Measurements from ENCODE around the gene MAFG. TPM values are rescaled to one million over a fixed set of nuclear protein-coding genes. Genes with fewer than 3 reads are reported as not detected.
A peak's percentile ranks its signal among the peaks of the same experiment; 100 is the strongest.

MAFG gene
- polyA plus RNA-seq, 1 donor (not counting 4 experiments of a cell fraction or from before 2014, with no cell fraction given), result 8.3 TPM

DNA sequence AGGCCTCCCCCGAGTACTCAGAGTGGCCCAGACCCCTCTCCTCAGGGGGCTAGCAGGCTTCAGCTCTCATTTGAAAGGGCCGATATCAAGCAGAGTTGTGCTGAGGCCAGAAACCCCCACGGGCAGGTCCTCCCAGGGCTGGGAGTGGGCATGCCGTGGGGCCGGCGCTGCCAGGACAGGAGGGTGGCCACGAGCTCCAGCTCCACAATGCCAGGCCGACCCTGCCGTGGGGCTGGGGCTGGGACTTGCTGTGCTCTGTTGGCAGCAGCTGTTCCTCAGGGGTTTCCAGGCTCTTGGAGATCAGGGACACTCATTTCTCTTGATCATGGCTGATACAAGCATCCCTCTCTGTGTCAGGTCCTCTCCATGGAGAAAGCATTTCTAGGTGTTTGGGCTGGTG is 28.6 kb downstream of the MAFG start:
- dilution Hi-C loops (cut with MboI; ENCODE audit: extremely low pct_ligation_motif_present, low sequenced_read_pairs), result no loop called here
- Histone ChIP-seq H3K27me3 (ENCODE audit: control insufficient read depth, extremely low read depth, insufficient read depth, low read length) (no peaks in the 10 kb centered on the region), H3K79me2 (ENCODE audit: control insufficient read depth, insufficient read depth, low read length) (peaks cover 3% of the 10 kb centered on the region), H3K9me1 (ENCODE audit: control insufficient read depth, extremely low read depth, insufficient read depth, low read length) (no peaks in the 10 kb centered on the region), H3K4me3 (ENCODE audit: control insufficient read depth in 2 of 3, extremely low read depth in 1 of 3, insufficient read depth in 2 of 3, low read depth in 1 of 3, low read length in 3 of 3) (no peak overlapping the region), H3K27ac (ENCODE audit: control insufficient read depth, insufficient read depth, low read length) (peak overlapping the region; percentile 65), H4K20me1 (ENCODE audit: control insufficient read depth, extremely low read depth, insufficient read depth, low read length) (peaks cover 14% of the 10 kb centered on the region), H3K9me3 (ENCODE audit: control insufficient read depth, low read depth, low read length) (no peaks in the 10 kb centered on the region), H3K9ac (ENCODE audit: control insufficient read depth, extremely low read depth, insufficient read depth, low read length) (peak overlapping the region; percentile 36), H3K36me3 (ENCODE audit: control insufficient read depth in 2 of 2, extremely low read depth in 1 of 2, insufficient read depth in 2 of 2, low read length in 2 of 2) (peaks cover 16 to 36% of the 10 kb centered on the region in 2 experiments), H3K4me2 (ENCODE audit: control insufficient read depth, extremely low read depth, insufficient read depth, low read depth, low read length) (peak overlapping the region; percentile 31), H3K4me1 (ENCODE audit: control insufficient read depth, extremely low read depth, insufficient read depth, low read length) (peaks cover 35% of the 10 kb centered on the region), H2AFZ (ENCODE audit: control insufficient read depth, low read length) (no peak overlapping the region)
- TF ChIP-seq, protein P1, sequence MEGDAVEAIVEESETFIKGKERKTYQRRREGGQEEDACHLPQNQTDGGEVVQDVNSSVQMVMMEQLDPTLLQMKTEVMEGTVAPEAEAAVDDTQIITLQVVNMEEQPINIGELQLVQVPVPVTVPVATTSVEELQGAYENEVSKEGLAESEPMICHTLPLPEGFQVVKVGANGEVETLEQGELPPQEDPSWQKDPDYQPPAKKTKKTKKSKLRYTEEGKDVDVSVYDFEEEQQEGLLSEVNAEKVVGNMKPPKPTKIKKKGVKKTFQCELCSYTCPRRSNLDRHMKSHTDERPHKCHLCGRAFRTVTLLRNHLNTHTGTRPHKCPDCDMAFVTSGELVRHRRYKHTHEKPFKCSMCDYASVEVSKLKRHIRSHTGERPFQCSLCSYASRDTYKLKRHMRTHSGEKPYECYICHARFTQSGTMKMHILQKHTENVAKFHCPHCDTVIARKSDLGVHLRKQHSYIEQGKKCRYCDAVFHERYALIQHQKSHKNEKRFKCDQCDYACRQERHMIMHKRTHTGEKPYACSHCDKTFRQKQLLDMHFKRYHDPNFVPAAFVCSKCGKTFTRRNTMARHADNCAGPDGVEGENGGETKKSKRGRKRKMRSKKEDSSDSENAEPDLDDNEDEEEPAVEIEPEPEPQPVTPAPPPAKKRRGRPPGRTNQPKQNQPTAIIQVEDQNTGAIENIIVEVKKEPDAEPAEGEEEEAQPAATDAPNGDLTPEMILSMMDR (optimal IDR thresholded peaks at IDR 0.05 in 1 of 3, IDR thresholded peaks at IDR 0.05 in 1 of 3, conservative IDR thresholded peaks at IDR 0.05 in 1 of 3; ENCODE audit: extremely low read depth in 1 of 3, insufficient read depth in 2 of 3, low read length in 3 of 3), result no peak
- no peak for TF ChIP-seq EZH2 (IDR thresholded peaks at IDR 0.05; ENCODE audit: low read length)
- FAIRE-seq, result no peak
- no peak for DNase-seq (ENCODE audit: low read depth, low spot score)

DNA sequence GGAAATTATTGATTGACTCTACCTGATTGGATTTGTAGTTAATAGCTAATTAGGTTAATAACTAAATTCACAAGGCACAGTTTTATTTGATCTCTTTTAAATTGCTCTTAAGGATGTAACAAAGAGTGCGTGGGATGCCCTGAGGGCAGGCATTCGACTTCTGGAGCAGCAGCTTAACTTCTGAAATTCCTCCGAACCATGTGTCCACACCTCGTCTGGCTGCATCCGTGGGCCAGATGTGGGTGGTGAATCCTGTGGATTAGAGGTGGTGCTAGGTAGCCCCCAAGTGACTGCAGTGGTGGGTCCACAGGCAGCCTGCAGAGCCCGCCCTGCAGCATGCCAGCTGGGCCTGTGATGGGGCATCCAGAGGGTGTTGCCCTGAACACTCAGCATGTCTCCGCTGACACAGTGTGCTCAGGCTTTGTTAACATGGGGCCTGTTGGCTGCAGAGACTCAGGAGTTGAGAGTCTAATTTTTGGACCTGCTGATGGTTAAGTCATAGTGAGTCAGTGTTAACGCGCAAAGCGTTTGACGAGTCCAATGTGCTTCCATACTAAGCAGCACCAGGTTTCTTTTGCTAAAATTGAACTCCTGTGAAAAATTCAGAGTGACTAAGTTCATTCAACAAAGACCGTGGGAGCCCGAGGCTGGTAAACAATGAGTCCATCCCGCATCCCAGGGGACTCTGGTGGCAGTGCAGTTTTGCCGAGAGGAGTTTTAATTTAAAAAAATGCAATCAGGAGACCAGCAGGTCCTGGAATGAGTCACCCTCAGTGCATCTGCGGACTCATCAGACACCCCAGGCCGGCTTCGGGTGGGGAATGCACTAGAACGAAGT is 29.3 kb downstream of the MAFG start:
- Histone ChIP-seq H3K9me1 (ENCODE audit: control insufficient read depth, extremely low read depth, insufficient read depth, low read length) (no peaks in the 10 kb centered on the region), H3K4me2 (ENCODE audit: control insufficient read depth, extremely low read depth, insufficient read depth, low read depth, low read length) (peak overlapping the region; percentile 31), H3K36me3 (ENCODE audit: control insufficient read depth in 2 of 2, extremely low read depth in 1 of 2, insufficient read depth in 2 of 2, low read length in 2 of 2) (peaks cover 15 to 32% of the 10 kb centered on the region in 2 experiments), H2AFZ (ENCODE audit: control insufficient read depth, low read length) (no peak overlapping the region), H3K4me3 (ENCODE audit: control insufficient read depth in 2 of 3, extremely low read depth in 1 of 3, insufficient read depth in 2 of 3, low read depth in 1 of 3, low read length in 3 of 3) (peak overlapping the region in 1 of 3 experiments; percentile 7), H3K79me2 (ENCODE audit: control insufficient read depth, insufficient read depth, low read length) (peaks cover 6% of the 10 kb centered on the region), H3K4me1 (ENCODE audit: control insufficient read depth, extremely low read depth, insufficient read depth, low read length) (peaks cover 35% of the 10 kb centered on the region), H4K20me1 (ENCODE audit: control insufficient read depth, extremely low read depth, insufficient read depth, low read length) (peaks cover 14% of the 10 kb centered on the region), H3K9ac (ENCODE audit: control insufficient read depth, extremely low read depth, insufficient read depth, low read length) (peak overlapping the region; percentile 36), H3K27me3 (ENCODE audit: control insufficient read depth, extremely low read depth, insufficient read depth, low read length) (no peaks in the 10 kb centered on the region), H3K9me3 (ENCODE audit: control insufficient read depth, low read depth, low read length) (no peaks in the 10 kb centered on the region), H3K27ac (ENCODE audit: control insufficient read depth, insufficient read depth, low read length) (peak overlapping the region; percentile 65)
- DNase-seq (ENCODE audit: low read depth, low spot score) (peak; percentile 89), FAIRE-seq (no peak)
- TF ChIP-seq, protein P1 (optimal IDR thresholded peaks at IDR 0.05 in 1 of 3, IDR thresholded peaks at IDR 0.05 in 1 of 3, conservative IDR thresholded peaks at IDR 0.05 in 1 of 3; ENCODE audit: extremely low read depth in 1 of 3, insufficient read depth in 2 of 3, low read length in 3 of 3), result no peak
- TF ChIP-seq EZH2 (IDR thresholded peaks at IDR 0.05; ENCODE audit: low read length), result no peak
- dilution Hi-C loops (cut with MboI; ENCODE audit: extremely low pct_ligation_motif_present, low sequenced_read_pairs), result no loop called here
